CD4-positive, alpha-beta T cell treated with Interferon alpha-2 for 1 hour (primary cell): ENCODE results near the gene DUOXA2.

Experiments used
- DNase-seq, 2 donors: peaks; one replicate each; pipeline ENCODE4 v3.0.0-alpha.2; 2020 to 2022

Gene DUOXA2

DNA sequence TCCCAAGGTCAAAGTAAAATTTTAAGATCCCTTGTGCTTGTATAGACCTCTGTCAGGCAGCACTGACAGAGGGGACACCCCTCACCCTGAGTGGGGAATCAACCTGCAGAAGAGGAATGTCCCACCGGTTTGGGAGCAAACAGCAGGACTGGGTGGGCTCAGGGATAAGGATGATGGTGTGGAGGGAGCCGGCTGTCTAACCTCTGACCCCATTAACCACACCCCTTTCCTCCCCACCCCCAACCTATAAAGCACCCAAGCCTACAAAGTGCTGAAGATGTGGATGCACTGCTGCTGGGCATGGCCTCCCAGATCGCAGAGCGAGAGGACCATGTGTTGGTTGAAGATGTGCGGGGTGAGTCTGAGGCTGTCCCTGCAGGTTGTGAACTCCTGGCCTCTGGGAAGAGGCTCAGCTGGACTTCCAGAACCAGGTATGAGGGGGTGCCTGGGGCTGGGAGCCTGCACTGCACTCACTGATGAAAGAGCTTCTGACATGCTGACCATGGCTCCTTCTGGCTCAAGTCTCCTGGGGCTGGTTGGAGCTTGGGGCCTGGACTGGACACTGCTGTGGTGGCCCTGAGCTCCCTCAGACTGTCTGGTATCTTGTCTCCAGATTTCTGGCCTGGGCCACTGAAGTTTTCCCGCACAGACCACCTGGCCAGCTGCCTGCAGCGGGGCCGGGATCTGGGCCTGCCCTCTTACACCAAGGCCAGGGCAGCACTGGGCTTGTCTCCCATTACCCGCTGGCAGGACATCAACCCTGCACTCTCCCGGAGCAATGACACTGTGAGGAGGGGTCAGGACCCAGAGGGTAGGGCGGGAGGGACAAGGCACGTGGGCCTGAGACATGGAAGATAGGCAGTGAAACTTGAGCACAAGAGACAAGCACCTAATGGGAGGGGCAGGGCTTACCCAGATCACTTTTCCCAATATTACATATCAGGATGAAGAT lies 25.0 kb downstream of the DUOXA2 start:
- DNase-seq: no peak

GRCh38 chr15:45139770-45140169 lies 25.6 kb downstream of the DUOXA2 start:
- no peak for DNase-seq

DNA sequence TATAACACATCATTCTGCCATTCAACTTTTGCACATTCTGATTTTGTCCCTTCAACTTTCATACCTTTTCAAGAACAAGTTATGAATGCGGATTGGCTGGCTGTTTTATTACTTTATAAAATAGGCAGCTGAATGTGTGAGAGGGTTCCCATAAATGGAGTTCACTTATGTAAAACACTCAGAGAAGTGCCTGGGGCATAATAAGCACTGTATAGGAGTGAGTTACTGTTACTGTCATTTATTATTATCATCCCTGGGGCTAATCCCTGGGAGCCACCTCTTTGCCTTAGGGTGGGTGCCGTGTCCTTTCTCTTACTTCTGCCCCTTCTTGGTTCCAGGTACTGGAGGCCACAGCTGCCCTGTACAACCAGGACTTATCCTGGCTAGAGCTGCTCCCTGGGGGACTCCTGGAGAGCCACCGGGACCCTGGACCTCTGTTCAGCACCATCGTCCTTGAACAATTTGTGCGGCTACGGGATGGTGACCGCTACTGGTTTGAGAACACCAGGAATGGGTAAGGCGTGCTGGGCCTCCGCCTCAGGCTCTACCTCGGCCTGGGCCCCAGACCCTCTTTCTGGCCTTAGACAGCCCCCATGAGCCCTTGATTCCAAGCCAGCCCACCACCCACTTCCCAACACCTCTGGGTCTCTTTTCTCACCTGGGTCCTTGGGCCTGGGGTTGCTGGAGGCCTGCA lies 26.6 kb downstream of the DUOXA2 start:
- no peak for DNase-seq

DNA sequence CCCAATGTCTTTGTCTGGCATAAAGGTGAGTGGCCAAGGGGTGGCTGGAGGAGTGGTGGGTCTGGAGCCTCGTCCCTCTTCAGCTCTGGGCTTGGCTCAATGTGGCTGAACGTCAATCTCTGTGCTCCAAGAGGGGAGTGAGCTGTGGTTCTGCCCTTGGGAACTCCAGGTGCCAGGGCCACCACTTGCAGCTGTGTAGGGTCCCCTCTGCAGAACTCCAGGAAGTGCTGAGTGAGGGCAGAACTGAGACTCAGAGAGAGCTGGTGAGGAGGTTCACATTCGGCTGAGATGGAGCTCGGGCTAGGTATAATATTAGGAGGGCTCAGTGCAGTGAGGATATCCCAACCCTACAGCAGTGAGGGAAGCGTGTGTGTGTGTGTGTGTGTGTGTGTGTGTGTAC lies 27.3 kb downstream of the DUOXA2 start:
- DNase-seq: no peak

- no peak for DNase-seq
Observed at GRCh38 chr15:45143056-45143455, 28.9 kb downstream of the DUOXA2 start.

DNA sequence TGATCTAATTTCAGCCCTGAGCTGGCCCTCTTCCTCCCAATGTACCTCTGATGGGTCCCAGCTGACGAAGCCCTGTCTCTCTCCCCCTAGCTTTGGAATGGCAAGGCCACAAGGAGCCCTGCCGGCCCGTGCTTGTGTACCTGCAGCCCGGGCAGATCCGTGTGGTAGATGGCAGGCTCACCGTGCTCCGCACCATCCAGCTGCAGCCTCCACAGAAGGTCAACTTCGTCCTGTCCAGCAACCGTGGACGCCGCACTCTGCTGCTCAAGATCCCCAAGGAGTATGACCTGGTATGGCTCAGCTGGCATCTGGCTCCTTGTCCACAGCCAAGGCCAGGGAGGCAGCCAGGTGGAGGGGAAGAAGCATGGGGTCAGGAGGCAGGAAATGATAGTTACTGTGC lies 29.8 kb downstream of the DUOXA2 start:
- DNase-seq: no peak

- no peak for DNase-seq
Observed at GRCh38 chr15:45144775-45145174, 30.6 kb downstream of the DUOXA2 start.

DNA sequence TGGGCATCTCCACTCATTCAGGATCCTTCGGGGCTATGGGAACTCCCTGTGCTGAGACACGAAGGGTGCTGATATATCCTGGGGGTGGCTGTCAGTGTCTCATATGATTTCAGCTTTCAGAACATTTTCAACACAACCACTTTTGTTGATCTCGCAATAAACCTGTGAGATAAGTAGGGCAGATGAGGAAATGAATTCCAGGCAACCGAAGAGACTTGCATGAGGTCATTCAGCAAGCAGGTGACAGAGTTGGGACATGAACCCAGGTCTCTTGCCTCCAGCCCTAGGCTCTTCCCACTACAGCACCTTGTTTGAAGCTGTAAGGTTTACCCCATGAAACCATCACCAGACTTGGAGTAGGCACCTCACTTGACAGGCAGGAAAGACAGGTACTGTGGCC lies 32.3 kb downstream of the DUOXA2 start:
- no peak for DNase-seq

DNA sequence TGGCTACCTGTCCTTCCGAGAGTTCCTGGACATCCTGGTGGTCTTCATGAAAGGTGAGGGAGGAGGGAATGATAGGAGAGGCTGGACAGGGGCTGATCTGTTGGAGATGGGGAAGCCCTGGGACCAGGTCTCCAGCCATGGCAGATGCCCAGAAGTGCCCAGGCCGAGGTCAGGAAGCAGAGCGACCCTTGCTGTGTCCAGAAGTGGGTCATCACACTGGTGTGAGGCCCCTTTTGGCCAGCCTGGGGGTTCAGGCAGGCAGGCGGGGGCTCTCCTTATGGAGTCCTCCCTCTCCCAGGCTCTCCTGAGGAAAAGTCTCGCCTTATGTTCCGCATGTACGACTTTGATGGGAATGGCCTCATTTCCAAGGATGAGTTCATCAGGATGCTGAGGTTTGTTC lies 33.5 kb downstream of the DUOXA2 start:
- no peak for DNase-seq

DNA sequence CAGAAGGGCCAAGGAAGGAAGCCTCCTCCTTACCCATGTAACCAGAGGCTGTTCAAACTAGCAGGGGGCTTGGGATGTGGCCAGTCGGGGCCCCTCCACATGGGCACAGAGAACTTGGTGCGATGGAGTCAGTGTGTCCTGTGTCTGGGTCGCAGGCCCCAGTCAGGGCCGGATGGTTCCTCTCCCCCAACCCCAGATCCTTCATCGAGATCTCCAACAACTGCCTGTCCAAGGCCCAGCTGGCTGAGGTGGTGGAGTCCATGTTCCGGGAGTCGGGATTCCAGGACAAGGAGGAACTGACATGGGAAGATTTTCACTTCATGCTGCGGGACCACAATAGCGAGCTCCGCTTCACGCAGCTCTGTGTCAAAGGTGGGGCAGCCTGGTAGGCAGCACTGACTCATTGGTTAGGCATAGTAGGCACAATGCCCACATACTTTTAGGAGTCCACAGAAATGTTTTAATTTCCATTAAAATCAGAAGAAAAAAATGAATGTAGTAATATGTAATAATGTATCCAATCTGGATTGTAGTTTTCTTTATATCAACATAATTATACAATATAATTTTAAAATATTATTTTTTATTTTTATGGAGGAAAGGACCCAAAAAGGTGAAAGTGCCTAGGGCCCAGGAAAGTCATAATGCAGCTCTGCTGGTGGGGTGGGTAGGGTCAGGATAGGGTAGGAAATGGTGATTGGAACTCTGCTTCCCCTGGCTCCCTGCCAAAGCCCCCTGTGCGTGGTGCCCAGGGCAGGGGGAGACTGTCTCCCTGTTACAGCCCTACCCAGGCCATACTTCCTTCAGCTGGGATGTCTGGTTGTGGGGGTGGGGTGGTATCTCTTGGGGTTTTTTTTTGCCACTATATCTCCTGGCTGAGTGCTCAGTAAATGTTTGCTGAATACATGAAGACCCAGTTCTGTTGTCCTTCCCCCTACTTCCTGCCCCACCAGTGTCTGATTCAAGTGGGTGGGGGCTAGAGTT lies 34.2 kb downstream of the DUOXA2 start:
- no peak for DNase-seq

- no peak for DNase-seq
Observed at GRCh38 chr15:45149060-45149459, 34.9 kb downstream of the DUOXA2 start.

DNA sequence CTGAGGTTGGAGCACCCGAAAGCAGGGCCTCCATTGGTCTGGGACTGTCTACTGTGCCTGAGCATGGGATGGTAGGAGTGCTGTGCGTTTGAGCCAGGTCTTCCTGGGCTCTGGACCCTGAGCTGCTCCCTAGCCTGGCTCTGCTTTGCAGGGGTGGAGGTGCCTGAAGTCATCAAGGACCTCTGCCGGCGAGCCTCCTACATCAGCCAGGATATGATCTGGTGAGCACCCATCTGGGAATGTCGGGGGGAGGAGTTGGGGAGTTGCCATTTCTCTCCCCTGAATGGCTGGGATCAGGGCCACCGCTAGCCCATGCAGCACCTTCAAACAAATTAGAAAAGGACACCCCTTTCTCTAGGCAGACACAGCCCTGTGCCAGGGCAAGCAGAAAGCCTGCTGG lies 36.4 kb downstream of the DUOXA2 start:
- no peak for DNase-seq

DNA sequence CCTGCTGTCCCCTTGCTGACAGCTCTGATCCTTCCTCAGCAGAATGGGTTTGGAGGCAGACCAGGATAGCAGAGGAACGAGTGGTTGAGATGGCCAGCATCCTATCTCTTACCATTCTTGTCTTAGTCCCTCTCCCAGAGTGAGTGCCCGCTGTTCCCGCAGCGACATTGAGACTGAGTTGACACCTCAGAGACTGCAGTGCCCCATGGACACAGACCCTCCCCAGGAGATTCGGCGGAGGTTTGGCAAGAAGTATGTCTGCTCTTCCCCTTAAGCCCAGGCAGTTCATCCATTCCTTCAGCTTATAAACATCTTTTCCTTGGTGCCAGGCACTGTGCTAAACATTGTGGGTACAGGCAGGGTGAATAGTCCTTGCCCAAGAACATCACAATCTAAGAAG lies 36.9 kb downstream of the DUOXA2 start:
- no peak for DNase-seq

- DNase-seq: no peak
Observed at GRCh38 chr15:45151998-45152828, 38.1 kb downstream of the DUOXA2 start.

DNA sequence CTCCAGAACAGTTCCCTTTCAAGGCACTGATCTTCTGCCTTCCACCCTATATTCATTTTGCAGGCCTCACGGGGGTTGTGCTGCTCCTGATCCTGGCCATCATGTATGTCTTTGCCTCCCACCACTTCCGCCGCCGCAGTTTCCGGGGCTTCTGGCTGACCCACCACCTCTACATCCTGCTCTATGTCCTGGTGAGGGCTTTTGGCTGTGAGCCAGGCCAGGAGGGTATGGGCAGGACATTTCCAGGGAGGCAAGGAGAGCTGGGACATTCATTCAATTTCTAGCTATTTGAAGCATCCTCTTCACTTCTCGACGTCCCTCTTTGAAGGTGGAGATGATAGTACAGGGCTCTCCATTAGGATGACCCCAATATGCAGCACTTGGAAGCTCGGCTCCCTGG lies 41.6 kb downstream of the DUOXA2 start:
- DNase-seq: no peak

- DNase-seq: no peak
Observed at GRCh38 chr15:45156744-45157455, 42.8 kb downstream of the DUOXA2 start.

- DNase-seq: no peak
Observed at GRCh38 chr15:45157974-45158373, 43.8 kb downstream of the DUOXA2 start.

DNA sequence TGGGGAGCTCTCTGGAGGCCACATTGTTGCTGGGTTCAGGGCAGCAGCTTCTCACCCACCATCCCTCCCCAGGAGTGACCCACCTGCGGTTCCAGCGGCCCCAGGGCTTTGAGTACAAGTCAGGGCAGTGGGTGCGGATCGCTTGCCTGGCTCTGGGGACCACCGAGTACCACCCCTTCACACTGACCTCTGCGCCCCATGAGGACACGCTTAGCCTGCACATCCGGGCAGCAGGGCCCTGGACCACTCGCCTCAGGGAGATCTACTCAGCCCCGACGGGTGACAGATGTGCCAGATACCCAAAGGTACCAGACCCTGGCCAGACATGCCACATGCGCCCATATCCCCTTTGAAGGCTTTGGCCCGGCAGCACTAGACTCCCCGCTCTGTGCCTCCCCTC lies 47.5 kb downstream of the DUOXA2 start:
- no peak for DNase-seq

DNA sequence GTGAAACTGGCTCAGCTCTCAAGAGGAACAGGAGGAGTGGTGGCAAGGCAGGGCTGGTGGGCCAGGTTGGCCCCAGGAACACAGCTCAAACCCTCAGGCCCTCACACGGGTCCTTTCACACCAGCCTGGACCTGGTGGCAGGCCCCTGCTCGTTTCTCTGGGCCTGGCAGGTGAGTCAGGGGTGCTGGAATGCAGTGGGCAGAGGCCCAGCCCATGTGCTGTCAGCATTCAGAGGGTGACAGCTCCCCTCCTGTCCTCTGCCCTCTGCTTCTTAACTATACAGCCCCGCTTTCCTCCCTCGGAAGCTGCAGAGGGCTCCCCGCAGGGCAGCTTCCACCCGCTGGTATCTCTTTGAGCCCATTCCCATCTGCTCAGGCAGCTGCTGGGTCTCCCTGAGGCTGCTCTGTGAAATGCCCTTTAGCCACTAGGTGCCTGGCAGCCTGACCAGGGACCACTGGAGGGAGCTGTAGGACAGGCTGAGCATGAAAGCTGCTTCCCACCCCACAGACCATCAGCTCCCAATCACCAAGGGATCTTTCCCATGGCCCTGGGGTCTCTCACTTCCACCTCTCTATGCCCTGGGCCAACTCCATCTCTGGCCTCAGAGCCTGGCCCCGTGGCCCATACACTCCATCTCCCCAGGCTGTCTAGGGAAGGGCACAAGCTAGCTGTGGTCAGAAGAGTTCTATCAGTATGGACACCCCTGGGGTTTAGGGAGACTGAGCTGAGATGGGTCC lies 48.8 kb downstream of the DUOXA2 start:
- peak; percentile 69 to 71 for DNase-seq

DNA sequence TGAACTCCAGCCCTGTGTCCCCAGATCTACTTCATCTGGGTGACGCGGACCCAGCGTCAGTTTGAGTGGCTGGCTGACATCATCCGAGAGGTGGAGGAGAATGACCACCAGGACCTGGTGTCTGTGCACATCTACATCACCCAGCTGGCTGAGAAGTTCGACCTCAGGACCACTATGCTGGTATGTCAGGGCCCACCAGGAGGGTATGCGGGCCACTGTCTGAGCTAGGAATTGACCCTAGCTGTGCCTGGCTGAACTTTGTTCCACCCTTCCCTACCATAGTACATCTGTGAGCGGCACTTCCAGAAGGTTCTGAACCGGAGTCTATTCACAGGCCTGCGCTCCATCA lies 49.4 kb downstream of the DUOXA2 start:
- no peak for DNase-seq

DNA sequence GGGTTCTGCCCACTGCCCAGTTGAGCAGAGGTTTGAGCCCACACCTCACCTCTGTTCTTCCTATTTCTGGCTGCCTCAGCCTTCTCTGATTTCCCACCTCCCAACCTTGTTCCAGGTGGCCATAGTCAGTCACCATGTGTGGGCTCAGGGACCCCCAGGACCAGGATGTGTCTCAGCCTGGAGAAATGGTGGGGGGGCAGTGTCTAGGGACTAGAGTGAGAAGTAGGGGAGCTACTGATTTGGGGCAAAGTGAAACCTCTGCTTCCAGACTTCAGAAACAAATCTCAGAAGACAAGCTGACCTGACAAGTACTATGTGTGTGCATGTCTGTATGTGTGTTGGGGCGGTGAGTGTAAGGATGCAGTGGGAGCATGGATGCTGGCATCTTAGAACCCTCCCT lies 50.8 kb downstream of the DUOXA2 start:
- DNase-seq: no peak
